ENCODE results near the gene UBALD1.

The UBALD1 gene

GRCh38 chr16:4599545-4599944 lies 15.1 kb downstream of the UBALD1 start:
- H3K4me1 ChIP-seq (ENCODE audit: low read length), result no peaks in the 10 kb centered on the region
- peaks cover 68% of the 10 kb centered on the region for H3K27me3 ChIP-seq (replicated peaks; ENCODE audit: insufficient read depth, low read length)
- no peaks in the 10 kb centered on the region for H3K36me3 ChIP-seq (replicated peaks; ENCODE audit: insufficient read depth, low read length)
- H3K4me3 ChIP-seq (ENCODE audit: low read length), result no peak overlapping the region
- H3F3A ChIP-seq (ENCODE audit: insufficient read depth, low read length), result no peaks in the 10 kb centered on the region
- H4K20me1 ChIP-seq (ENCODE audit: insufficient read depth, low read length), result no peaks in the 10 kb centered on the region
- no peak overlapping the region for H3K27ac ChIP-seq (ENCODE audit: low read length)
- H3K9me3 ChIP-seq (replicated peaks; ENCODE audit: insufficient read depth, low read length), result no peaks in the 10 kb centered on the region
- H3K9ac ChIP-seq (ENCODE audit: low read length), result no peak overlapping the region
- H3K4me2 ChIP-seq (ENCODE audit: low read depth, low read length), result no peak overlapping the region
- DNase-seq, result no peak
- no peaks in the 10 kb centered on the region for H3K9me2 ChIP-seq (replicated peaks; ENCODE audit: insufficient read depth, low read length)
- no peak for TF ChIP-seq EZH2phosphoT487 (IDR thresholded peaks at IDR 0.05; ENCODE audit: low read length)
- TF ChIP-seq, protein P1, sequence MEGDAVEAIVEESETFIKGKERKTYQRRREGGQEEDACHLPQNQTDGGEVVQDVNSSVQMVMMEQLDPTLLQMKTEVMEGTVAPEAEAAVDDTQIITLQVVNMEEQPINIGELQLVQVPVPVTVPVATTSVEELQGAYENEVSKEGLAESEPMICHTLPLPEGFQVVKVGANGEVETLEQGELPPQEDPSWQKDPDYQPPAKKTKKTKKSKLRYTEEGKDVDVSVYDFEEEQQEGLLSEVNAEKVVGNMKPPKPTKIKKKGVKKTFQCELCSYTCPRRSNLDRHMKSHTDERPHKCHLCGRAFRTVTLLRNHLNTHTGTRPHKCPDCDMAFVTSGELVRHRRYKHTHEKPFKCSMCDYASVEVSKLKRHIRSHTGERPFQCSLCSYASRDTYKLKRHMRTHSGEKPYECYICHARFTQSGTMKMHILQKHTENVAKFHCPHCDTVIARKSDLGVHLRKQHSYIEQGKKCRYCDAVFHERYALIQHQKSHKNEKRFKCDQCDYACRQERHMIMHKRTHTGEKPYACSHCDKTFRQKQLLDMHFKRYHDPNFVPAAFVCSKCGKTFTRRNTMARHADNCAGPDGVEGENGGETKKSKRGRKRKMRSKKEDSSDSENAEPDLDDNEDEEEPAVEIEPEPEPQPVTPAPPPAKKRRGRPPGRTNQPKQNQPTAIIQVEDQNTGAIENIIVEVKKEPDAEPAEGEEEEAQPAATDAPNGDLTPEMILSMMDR (IDR thresholded peaks at IDR 0.05; ENCODE audit: low read length), result no peak
- no peak overlapping the region for H2AFZ ChIP-seq (ENCODE audit: low read length)
- H3K79me2 ChIP-seq (ENCODE audit: low read length), result no peaks in the 10 kb centered on the region

DNA sequence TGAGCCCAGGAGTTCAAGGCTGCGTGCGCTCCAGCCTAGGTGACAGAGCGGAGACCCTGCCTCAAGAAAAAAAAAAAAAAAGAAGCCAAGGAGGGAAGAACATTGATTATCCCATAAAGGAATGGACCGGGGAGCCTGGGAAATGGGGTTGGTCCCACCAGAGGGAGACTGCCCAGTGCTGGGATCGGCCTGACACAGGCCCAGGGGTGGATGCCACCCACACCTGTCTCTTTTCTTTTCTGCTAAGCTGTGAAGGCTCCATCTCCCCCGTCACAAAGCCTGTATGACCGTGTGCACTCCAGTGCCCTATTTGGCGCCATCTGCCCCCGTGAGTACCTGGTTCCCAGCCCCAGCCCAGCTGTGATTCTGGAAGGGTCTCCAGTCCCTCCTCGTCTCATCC lies 15.7 kb downstream of the UBALD1 start:
- H3K79me2 ChIP-seq (ENCODE audit: low read length), result no peaks in the 10 kb centered on the region
- H3K4me3 ChIP-seq (ENCODE audit: low read length), result no peak overlapping the region
- H3K27me3 ChIP-seq (replicated peaks; ENCODE audit: insufficient read depth, low read length), result peaks cover 73% of the 10 kb centered on the region
- H3K27ac ChIP-seq (ENCODE audit: low read length), result no peak overlapping the region
- DNase-seq, result no peak
- H4K20me1 ChIP-seq (ENCODE audit: insufficient read depth, low read length), result no peaks in the 10 kb centered on the region
- no peaks in the 10 kb centered on the region for H3F3A ChIP-seq (ENCODE audit: insufficient read depth, low read length)
- no peak overlapping the region for H3K4me2 ChIP-seq (ENCODE audit: low read depth, low read length)
- no peaks in the 10 kb centered on the region for H3K9me3 ChIP-seq (replicated peaks; ENCODE audit: insufficient read depth, low read length)
- H3K36me3 ChIP-seq (replicated peaks; ENCODE audit: insufficient read depth, low read length), result no peaks in the 10 kb centered on the region
- no peak overlapping the region for H2AFZ ChIP-seq (ENCODE audit: low read length)
- H3K4me1 ChIP-seq (ENCODE audit: low read length), result no peaks in the 10 kb centered on the region
- TF ChIP-seq, protein P1 (IDR thresholded peaks at IDR 0.05; ENCODE audit: low read length), result no peak
- H3K9ac ChIP-seq (ENCODE audit: low read length), result no peak overlapping the region
- no peaks in the 10 kb centered on the region for H3K9me2 ChIP-seq (replicated peaks; ENCODE audit: insufficient read depth, low read length)

- H3K27me3 ChIP-seq (replicated peaks; ENCODE audit: insufficient read depth, low read length), result peaks cover 74% of the 10 kb centered on the region
- no peak overlapping the region for H3K4me2 ChIP-seq (ENCODE audit: low read depth, low read length)
Measured at GRCh38 chr16:4597174-4597573, 17.5 kb downstream of the UBALD1 start.

More at GRCh38 chr16:4597174-4597573, 17.5 kb downstream of the UBALD1 start:
- no peaks in the 10 kb centered on the region for H3K36me3 ChIP-seq (replicated peaks; ENCODE audit: insufficient read depth, low read length)
- no peaks in the 10 kb centered on the region for H3K9me3 ChIP-seq (replicated peaks; ENCODE audit: insufficient read depth, low read length)
- no peaks in the 10 kb centered on the region for H4K20me1 ChIP-seq (ENCODE audit: insufficient read depth, low read length)
- TF ChIP-seq, protein P1 (IDR thresholded peaks at IDR 0.05; ENCODE audit: low read length), result no peak
- TF ChIP-seq EZH2 (optimal IDR thresholded peaks at IDR 0.05; ENCODE audit: low read depth, low read length), result no peak
- no peak for TF ChIP-seq EZH2phosphoT487 (IDR thresholded peaks at IDR 0.05; ENCODE audit: low read length)
- no peak overlapping the region for H3K9ac ChIP-seq (ENCODE audit: low read length)
- H3K9me2 ChIP-seq (replicated peaks; ENCODE audit: insufficient read depth, low read length), result no peaks in the 10 kb centered on the region
- DNase-seq, result no peak
- no peak overlapping the region for H3K4me3 ChIP-seq (ENCODE audit: low read length)
- no peak overlapping the region for H3K27ac ChIP-seq (ENCODE audit: low read length)
- H3K4me1 ChIP-seq (ENCODE audit: low read length), result no peaks in the 10 kb centered on the region
- no peaks in the 10 kb centered on the region for H3F3A ChIP-seq (ENCODE audit: insufficient read depth, low read length)
- no peaks in the 10 kb centered on the region for H3K79me2 ChIP-seq (ENCODE audit: low read length)
- no peak overlapping the region for H2AFZ ChIP-seq (ENCODE audit: low read length)
